ENCODE results near the gene TGFBR2. TPM values are rescaled to one million over a fixed set of nuclear protein-coding genes. Genes with fewer than 3 reads are reported as not detected.

The TGFBR2 gene
- polyA plus RNA-seq, 1 experiment: 61.0 TPM

GRCh38 chr3:30663533-30664241, 57.3 kb downstream of the TGFBR2 start:
- H3K27me3 ChIP-seq (ENCODE audit: control insufficient read depth, insufficient read depth, low read length): no peaks in the 10 kb centered on the region
- POLR2A ChIA-PET: no interaction called here
- no peak for DNase-seq (ENCODE audit: low read depth)
- CTCF ChIA-PET: no interaction called here
- no peaks in the 10 kb centered on the region for H3K36me3 ChIP-seq (ENCODE audit: control insufficient read depth, insufficient read depth, low read length)
- no peak overlapping the region for H3K4me3 ChIP-seq (ENCODE audit: low read depth, low read length)
- no peak for TF ChIP-seq CTCF (IDR thresholded peaks at IDR 0.05; ENCODE audit: insufficient read depth, low read depth, low read length)

GRCh38 chr3:30664459-30664858, 58.1 kb downstream of the TGFBR2 start:
- no peak for DNase-seq (ENCODE audit: low read depth)
- Histone ChIP-seq H3K4me3 (ENCODE audit: low read depth, low read length) (no peak overlapping the region), H3K27me3 (ENCODE audit: control insufficient read depth, insufficient read depth, low read length) (no peaks in the 10 kb centered on the region), H3K36me3 (ENCODE audit: control insufficient read depth, insufficient read depth, low read length) (no peaks in the 10 kb centered on the region)
- ChIA-PET POLR2A (no interaction called here), CTCF (no interaction called here)
- no peak for TF ChIP-seq CTCF (IDR thresholded peaks at IDR 0.05; ENCODE audit: insufficient read depth, low read depth, low read length)

GRCh38 chr3:30664884-30665283, 58.5 kb downstream of the TGFBR2 start:
- ChIA-PET CTCF (no interaction called here), POLR2A (no interaction called here)
- Histone ChIP-seq H3K4me3 (ENCODE audit: low read depth, low read length) (no peak overlapping the region), H3K36me3 (ENCODE audit: control insufficient read depth, insufficient read depth, low read length) (no peaks in the 10 kb centered on the region), H3K27me3 (ENCODE audit: control insufficient read depth, insufficient read depth, low read length) (no peaks in the 10 kb centered on the region)
- DNase-seq (ENCODE audit: low read depth): no peak
- no peak for TF ChIP-seq CTCF (IDR thresholded peaks at IDR 0.05; ENCODE audit: insufficient read depth, low read depth, low read length)

GRCh38 chr3:30665539-30665938, 59.1 kb downstream of the TGFBR2 start:
- Histone ChIP-seq H3K27me3 (ENCODE audit: control insufficient read depth, insufficient read depth, low read length) (no peaks in the 10 kb centered on the region), H3K36me3 (ENCODE audit: control insufficient read depth, insufficient read depth, low read length) (no peaks in the 10 kb centered on the region), H3K4me3 (ENCODE audit: low read depth, low read length) (no peak overlapping the region)
- ChIA-PET CTCF (no interaction called here), POLR2A (no interaction called here)
- DNase-seq (ENCODE audit: low read depth): no peak
- TF ChIP-seq CTCF (IDR thresholded peaks at IDR 0.05; ENCODE audit: insufficient read depth, low read depth, low read length): no peak

GRCh38 chr3:30666572-30667279, 60.3 kb downstream of the TGFBR2 start:
- POLR2A ChIA-PET: no interaction called here
- Histone ChIP-seq H3K27me3 (ENCODE audit: control insufficient read depth, insufficient read depth, low read length) (no peaks in the 10 kb centered on the region), H3K4me3 (ENCODE audit: low read depth, low read length) (no peak overlapping the region), H3K36me3 (ENCODE audit: control insufficient read depth, insufficient read depth, low read length) (peaks cover 3% of the 10 kb centered on the region)
- CTCF ChIA-PET: interaction anchor here (0.7 to 1.3 kb wide), 3 partner anchors 12 to 48 kb away, joined by 3 to 4 read pairs (median 3); no protein-coding TSS in a partner anchor
- no peak for TF ChIP-seq CTCF (IDR thresholded peaks at IDR 0.05; ENCODE audit: insufficient read depth, low read depth, low read length)
- DNase-seq (ENCODE audit: low read depth): no peak

Data from BJ (cell line).